Sigmoid colon (tissue), 7 donors: ENCODE data around the gene LIMD2. TPM values are rescaled to one million over a fixed set of nuclear protein-coding genes. Genes with fewer than 3 reads are reported as not detected.

Source experiments
- DNase-seq: peaks from one replicate; pipeline ENCODE4 v3.0.0-alpha.2; 2019
- H3K27ac ChIP-seq, 4 donors: fragments of 200-600 bp; sonication (generic); one replicate each; pipeline ENCODE4 v1.5.1; 2016 to 2019; ENCODE audit warnings: mild to moderate bottlenecking in 1 of 4
- H3K27me3 ChIP-seq, 3 donors: fragments of 200-600 bp; sonication (generic); one replicate each; pipeline ENCODE4 v1.5.1; 2019; ENCODE audit warnings: mild to moderate bottlenecking in 1 of 3
- H3K36me3 ChIP-seq, 4 donors: fragments of 200-600 bp; sonication (generic); one replicate each; pipeline ENCODE4 v1.5.1; 2016 to 2019
- H3K4me1 ChIP-seq, 4 donors: fragments of 200-600 bp; sonication (generic); one replicate each; pipeline ENCODE4 v1.5.1; 2017 to 2019
- H3K4me3 ChIP-seq, 4 donors: fragments of 200-600 bp; sonication (generic); one replicate each; pipeline ENCODE4 v1.5.1; 2017 to 2019; ENCODE audit warnings: mild to moderate bottlenecking in 2 of 4, moderate library complexity in 1 of 4
- H3K9me3 ChIP-seq, 4 donors: fragments of 200-600 bp in 3 of 4; sonication (generic) in 3 of 4; one replicate each; pipeline versions ENCODE4 v1.5.1 to v1.6.1; 2013 to 2019
- EP300 ChIP-seq, 4 donors: sonication (generic); formaldehyde crosslinking; IDR thresholded peaks; one replicate each; pipeline ENCODE4 v1.6.1; 2017; ENCODE audit warnings: antibody characterized with exemption in 4 of 4
- POLR2A ChIP-seq, 2 donors: fragments of 450-650 bp; IDR thresholded peaks; one replicate each; pipeline ENCODE4 v1.6.1; 2016; ENCODE audit warnings: antibody characterized with exemption in 2 of 2, mild to moderate bottlenecking in 2 of 2, moderate library complexity in 2 of 2
- POLR2AphosphoS5 ChIP-seq, 4 donors: sonication (generic); formaldehyde crosslinking; IDR thresholded peaks; one replicate each; pipeline ENCODE4 v1.6.1; 2017; ENCODE audit warnings: antibody characterized with exemption in 4 of 4
- WGBS, 2 donors: extraction: QIAGEN DNeasy Blood & Tissue Kit; methylation state at CpG; one replicate each; pipeline ENCODE4 v1.1.7; 2013; 5-methylcytosine and 5-hydroxymethylcytosine counted together
- intact Hi-C: fragments of 100-400 bp; cut with DNase I; formaldehyde crosslinking; loops from one replicate; pipeline ENCODE4 v1.15.1; 2023
- polyA plus RNA-seq, 3 donors: library from polyadenylated mRNA; stranded (reverse); fragments of 200-250 nt; gene quantifications; one replicate each; pipeline ENCODE4 v1.2.3, GENCODE V29; 2013
- total RNA-seq, 4 donors: library from RNA; depleted of rRNA; stranded (reverse); fragments of >200 nt; gene quantifications; one replicate each; pipeline ENCODE4 v1.1.0, GENCODE V29; 2016
- TF ChIP-seq, protein P1 (sequence below), 4 experiments: fragments of 450-650 bp in 3 of 4; fragments of 200-600 bp in 1 of 4; IDR thresholded peaks; one replicate each; pipeline ENCODE4 v1.5.1; 2016 to 2019; ENCODE audit warnings: antibody characterized with exemption in 4 of 4, mild to moderate bottlenecking in 3 of 4, moderate library complexity in 2 of 4
- donor health status: healthy with polysubstance abuse.
- donor health status: Bipolar disorder and iron deficiency.
- donor health status: healthy.

LIMD2 gene
- total and polyA plus RNA-seq, 7 donors, result 3.0 to 119 (median 7.5) TPM

DNA sequence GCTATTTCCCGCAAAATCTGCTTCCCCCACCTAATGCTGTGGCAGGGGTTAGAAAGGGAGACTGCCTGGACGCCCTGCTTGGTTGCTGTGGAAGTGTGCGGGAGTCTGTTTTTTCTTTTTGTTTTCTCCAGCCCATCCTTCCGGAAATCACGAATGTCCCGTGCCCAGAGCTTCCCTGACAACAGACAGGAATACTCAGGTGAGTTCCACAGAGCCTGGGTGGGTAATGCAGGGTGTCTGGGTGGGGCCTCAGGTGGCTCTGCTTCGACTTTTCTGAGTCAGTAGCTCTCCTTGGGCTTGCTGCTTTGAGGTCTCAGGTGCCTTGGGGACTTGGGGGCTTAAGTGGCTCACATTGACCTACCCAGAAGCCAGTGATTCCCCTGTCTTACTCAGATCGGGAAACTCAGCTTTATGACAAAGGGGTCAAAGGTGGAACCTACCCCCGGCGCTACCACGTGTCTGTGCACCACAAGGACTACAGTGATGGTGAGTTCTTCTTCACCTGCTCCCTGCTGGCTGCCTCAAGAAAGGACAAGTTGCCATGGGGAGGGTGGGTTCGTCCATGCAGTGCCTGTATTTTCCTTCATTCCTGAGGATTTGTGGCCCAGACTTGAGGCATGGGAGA lies 11.4 kb downstream of the LIMD2 start:
- Histone ChIP-seq H3K4me3 (no peak overlapping the region), H3K9me3 (no peaks in the 10 kb centered on the region), H3K36me3 (peaks cover 24 to 62% (median 52%) of the 10 kb centered on the region in 4 donors), H3K4me1 (peaks cover 0 to 33% (median 30%) of the 10 kb centered on the region in 4 donors), H3K27ac (no peak overlapping the region), H3K27me3 (no peaks in the 10 kb centered on the region)
- intact Hi-C loops, result no loop called here
- no peak for TF ChIP-seq POLR2A (IDR thresholded peaks at IDR 0.05)
- TF ChIP-seq, protein P1, sequence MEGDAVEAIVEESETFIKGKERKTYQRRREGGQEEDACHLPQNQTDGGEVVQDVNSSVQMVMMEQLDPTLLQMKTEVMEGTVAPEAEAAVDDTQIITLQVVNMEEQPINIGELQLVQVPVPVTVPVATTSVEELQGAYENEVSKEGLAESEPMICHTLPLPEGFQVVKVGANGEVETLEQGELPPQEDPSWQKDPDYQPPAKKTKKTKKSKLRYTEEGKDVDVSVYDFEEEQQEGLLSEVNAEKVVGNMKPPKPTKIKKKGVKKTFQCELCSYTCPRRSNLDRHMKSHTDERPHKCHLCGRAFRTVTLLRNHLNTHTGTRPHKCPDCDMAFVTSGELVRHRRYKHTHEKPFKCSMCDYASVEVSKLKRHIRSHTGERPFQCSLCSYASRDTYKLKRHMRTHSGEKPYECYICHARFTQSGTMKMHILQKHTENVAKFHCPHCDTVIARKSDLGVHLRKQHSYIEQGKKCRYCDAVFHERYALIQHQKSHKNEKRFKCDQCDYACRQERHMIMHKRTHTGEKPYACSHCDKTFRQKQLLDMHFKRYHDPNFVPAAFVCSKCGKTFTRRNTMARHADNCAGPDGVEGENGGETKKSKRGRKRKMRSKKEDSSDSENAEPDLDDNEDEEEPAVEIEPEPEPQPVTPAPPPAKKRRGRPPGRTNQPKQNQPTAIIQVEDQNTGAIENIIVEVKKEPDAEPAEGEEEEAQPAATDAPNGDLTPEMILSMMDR (IDR thresholded peaks at IDR 0.05), result no peak
- TF ChIP-seq EP300 (IDR thresholded peaks at IDR 0.05), result no peak
- TF ChIP-seq POLR2AphosphoS5 (IDR thresholded peaks at IDR 0.05), result no peak
- no peak for DNase-seq
- WGBS, 2 donors, result 71 to 82% methylated on average over 12 of the region's 12 CpGs

GRCh38 chr17:63686138-63686685 lies 13.7 kb downstream of the LIMD2 start:
- intact Hi-C loops, result no loop called here
- 91 to 93% methylated on average over 3 of the region's 3 CpGs for whole genome bisulfite sequencing, 2 donors
- Histone ChIP-seq H3K9me3 (no peaks in the 10 kb centered on the region), H3K36me3 (peaks cover 27 to 62% (median 40%) of the 10 kb centered on the region in 4 donors), H3K27me3 (no peaks in the 10 kb centered on the region), H3K4me1 (peaks cover 0 to 53% (median 45%) of the 10 kb centered on the region in 4 donors), H3K4me3 (no peak overlapping the region), H3K27ac (peak overlapping the region in 3 of 4 donors; percentile 50 to 65 (median 60))
- no peak for DNase-seq
- TF ChIP-seq POLR2AphosphoS5 (IDR thresholded peaks at IDR 0.05) (no peak), EP300 (IDR thresholded peaks at IDR 0.05) (no peak), POLR2A (IDR thresholded peaks at IDR 0.05) (no peak)
- TF ChIP-seq, protein P1 (IDR thresholded peaks at IDR 0.05), result no peak

DNA sequence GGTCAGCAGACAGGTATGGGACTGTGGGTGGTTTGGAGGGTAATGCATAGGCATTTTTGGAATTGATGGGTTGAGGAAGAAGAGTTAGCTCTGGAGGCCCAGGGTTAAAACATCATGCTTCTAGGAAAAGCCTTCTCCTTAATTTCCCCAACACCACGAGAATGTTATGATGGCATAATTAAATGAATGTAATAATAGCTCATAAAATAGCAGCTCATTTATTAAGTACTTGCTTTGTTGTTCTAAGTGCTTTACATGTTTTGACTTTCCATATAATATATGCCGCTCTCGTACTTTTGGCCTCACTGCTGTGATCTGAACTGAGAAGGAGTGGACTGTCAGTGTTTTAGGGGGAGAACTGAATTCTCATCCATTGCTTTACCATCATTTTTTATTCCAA lies 14.3 kb downstream of the LIMD2 start:
- H3K4me3 ChIP-seq, result no peak overlapping the region
- H3K9me3 ChIP-seq, result no peaks in the 10 kb centered on the region
- H3K27ac ChIP-seq, result peak overlapping the region in 3 of 4 donors; percentile 50 to 65 (median 60)
- WGBS, 2 donors, result 92 to 96% methylated on average over 3 of the region's 3 CpGs
- peaks cover 0 to 60% (median 49%) of the 10 kb centered on the region in 4 donors for H3K4me1 ChIP-seq
- TF ChIP-seq POLR2AphosphoS5 (IDR thresholded peaks at IDR 0.05) (no peak), POLR2A (IDR thresholded peaks at IDR 0.05) (no peak), EP300 (IDR thresholded peaks at IDR 0.05) (no peak)
- TF ChIP-seq, protein P1 (IDR thresholded peaks at IDR 0.05), result no peak
- H3K27me3 ChIP-seq, result no peaks in the 10 kb centered on the region
- no peak for DNase-seq
- H3K36me3 ChIP-seq, result peaks cover 21 to 56% (median 34%) of the 10 kb centered on the region in 4 donors
- intact Hi-C loops, result no loop called here

GRCh38 chr17:63685041-63685440 lies 14.9 kb downstream of the LIMD2 start:
- TF ChIP-seq, protein P1 (IDR thresholded peaks at IDR 0.05), result no peak
- TF ChIP-seq POLR2AphosphoS5 (IDR thresholded peaks at IDR 0.05), result peak in 3 of 4 donors; percentile 32 to 72 (median 67)
- peak; percentile 87 for DNase-seq
- 23 to 67% methylated on average over 2 of the region's 2 CpGs for WGBS, 2 donors
- peaks cover 16 to 50% (median 29%) of the 10 kb centered on the region in 4 donors for H3K36me3 ChIP-seq
- H3K27ac ChIP-seq, result peak overlapping the region in 3 of 4 donors; percentile 50 to 65 (median 60)
- intact Hi-C loops, result no loop called here
- no peaks in the 10 kb centered on the region for H3K27me3 ChIP-seq
- no peak overlapping the region for H3K4me3 ChIP-seq
- peaks cover 0 to 65% (median 49%) of the 10 kb centered on the region in 4 donors for H3K4me1 ChIP-seq
- no peaks in the 10 kb centered on the region for H3K9me3 ChIP-seq
